ENCODE measurements around the gene HMGCLL1. TPM values are rescaled to one million over a fixed set of nuclear protein-coding genes. Genes with fewer than 3 reads are reported as not detected.

The HMGCLL1 gene
- total RNA-seq, 1 donor from 2014 or later, result 0.75 TPM

DNA sequence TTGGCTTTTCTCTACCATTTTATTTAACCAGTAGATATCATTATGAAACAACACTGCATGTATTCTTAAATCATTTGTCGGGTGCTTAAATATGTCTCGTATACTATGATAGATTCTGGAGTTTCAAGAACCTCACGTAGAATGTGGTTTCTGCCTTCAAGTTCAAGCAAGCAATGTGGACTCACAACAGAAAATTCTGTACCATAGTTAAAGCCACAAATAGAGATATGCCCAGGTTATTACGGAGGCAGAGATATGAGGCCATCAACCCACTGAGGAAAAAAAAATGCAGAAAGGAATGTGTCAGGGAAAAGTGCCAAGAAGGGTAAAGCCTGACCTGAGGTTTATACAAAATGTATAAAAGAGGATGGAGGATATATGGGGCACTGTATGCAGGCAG, 141.9 kb downstream of the HMGCLL1 start:
- Mint-ChIP-seq H3K4me3 (no peak overlapping the region), H3K36me3 (ENCODE audit: low read depth) (no peaks in the 10 kb centered on the region), H3K27ac (ENCODE audit: unreplicated experiment) (no peak overlapping the region), H3K27me3 (ENCODE audit: low read depth) (no peaks in the 10 kb centered on the region), H3K4me1 (no peaks in the 10 kb centered on the region), H3K9me3 (no peaks in the 10 kb centered on the region)
- TF ChIP-seq, protein P1, sequence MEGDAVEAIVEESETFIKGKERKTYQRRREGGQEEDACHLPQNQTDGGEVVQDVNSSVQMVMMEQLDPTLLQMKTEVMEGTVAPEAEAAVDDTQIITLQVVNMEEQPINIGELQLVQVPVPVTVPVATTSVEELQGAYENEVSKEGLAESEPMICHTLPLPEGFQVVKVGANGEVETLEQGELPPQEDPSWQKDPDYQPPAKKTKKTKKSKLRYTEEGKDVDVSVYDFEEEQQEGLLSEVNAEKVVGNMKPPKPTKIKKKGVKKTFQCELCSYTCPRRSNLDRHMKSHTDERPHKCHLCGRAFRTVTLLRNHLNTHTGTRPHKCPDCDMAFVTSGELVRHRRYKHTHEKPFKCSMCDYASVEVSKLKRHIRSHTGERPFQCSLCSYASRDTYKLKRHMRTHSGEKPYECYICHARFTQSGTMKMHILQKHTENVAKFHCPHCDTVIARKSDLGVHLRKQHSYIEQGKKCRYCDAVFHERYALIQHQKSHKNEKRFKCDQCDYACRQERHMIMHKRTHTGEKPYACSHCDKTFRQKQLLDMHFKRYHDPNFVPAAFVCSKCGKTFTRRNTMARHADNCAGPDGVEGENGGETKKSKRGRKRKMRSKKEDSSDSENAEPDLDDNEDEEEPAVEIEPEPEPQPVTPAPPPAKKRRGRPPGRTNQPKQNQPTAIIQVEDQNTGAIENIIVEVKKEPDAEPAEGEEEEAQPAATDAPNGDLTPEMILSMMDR (conservative IDR thresholded peaks at IDR 0.05), result no peak
- DNase-seq (ENCODE audit: low read depth, low spot score), result no peak

DNA sequence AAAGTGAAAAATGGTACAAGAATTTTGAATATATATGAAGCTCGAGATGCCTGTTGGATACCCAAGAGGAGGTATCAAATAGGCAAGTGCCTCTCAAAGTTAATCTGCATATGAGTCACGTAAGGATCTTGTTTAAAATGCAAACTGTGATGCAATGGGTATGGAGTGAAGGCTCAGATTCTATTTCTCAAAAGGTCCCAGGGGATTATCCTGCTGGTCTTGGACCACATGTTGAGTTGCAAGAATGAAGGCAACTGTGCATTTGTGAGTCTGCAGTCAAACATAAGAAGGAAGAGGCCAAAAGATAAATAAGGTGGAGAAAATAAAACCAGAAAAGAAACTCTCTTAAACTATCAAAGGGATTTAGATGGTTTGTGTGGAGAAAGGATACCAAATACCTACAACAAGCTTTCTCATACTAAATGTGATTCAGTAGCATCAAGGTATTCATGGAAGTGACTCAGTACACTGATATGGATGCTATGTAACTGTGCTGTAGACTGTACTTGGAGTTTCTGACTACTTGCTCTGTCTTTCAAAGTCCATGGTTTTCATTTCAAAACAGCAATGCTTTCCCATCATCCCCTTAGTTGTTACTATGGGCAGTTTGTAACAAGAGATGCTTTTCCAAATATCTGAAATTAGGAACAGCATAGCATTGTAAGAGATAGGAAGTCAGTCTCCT, 145.4 kb downstream of the HMGCLL1 start:
- no peaks in the 10 kb centered on the region for H3K9me3 Mint-ChIP-seq
- H3K4me1 Mint-ChIP-seq, result no peaks in the 10 kb centered on the region
- no peak overlapping the region for H3K27ac Mint-ChIP-seq (ENCODE audit: unreplicated experiment)
- H3K36me3 Mint-ChIP-seq (ENCODE audit: low read depth), result no peaks in the 10 kb centered on the region
- no peak overlapping the region for H3K4me3 Mint-ChIP-seq
- H3K27me3 Mint-ChIP-seq (ENCODE audit: low read depth), result no peaks in the 10 kb centered on the region
- no peak for DNase-seq (ENCODE audit: low read depth, low spot score)
- TF ChIP-seq, protein P1 (conservative IDR thresholded peaks at IDR 0.05), result no peak

DNA sequence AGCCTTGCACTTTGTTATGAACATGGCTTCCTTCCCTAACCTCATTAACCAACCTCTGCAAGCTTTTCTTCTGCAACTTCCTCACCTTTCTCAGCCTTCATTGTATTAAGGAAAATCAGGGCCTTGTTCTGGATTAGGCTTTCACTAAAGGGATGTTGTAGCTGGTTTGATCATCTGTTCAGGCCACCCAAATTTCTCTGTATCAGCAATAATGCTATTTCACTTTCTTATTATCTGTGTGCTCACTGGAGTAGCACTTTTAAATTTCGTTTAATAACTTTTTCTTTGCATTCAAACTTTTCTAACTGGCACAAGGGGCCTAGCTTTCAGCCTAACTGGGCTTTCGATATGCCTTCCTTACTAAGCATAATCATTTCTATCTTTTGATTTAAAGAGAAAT, 155.1 kb downstream of the HMGCLL1 start:
- TF ChIP-seq, protein P1 (conservative IDR thresholded peaks at IDR 0.05), result no peak
- no peak overlapping the region for H3K4me3 Mint-ChIP-seq
- H3K27me3 Mint-ChIP-seq (ENCODE audit: low read depth), result no peaks in the 10 kb centered on the region
- H3K36me3 Mint-ChIP-seq (ENCODE audit: low read depth), result no peaks in the 10 kb centered on the region
- H3K4me1 Mint-ChIP-seq, result no peaks in the 10 kb centered on the region
- no peak overlapping the region for H3K27ac Mint-ChIP-seq (ENCODE audit: unreplicated experiment)
- no peaks in the 10 kb centered on the region for H3K9me3 Mint-ChIP-seq
- DNase-seq (ENCODE audit: low read depth, low spot score), result no peak

DNA sequence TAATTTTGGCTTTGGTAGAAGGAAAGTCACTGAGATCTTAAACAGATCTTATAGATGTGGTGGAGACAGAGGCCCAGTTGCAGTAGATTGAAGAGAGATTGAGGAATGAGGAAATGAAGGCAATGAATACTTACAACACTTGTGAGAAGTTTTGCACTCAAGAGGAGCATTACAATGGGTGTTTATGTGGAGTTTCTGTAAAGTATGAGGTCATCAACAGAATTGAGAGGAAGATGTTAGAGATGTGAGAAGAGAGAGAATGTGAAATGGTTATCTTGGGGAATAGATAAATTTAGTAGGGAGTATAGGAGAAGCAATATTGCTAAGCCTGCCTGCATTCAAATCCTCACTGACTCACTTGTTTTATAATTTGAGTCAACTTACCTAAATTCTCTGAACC, 168.3 kb downstream of the HMGCLL1 start:
- Mint-ChIP-seq H3K27ac (ENCODE audit: unreplicated experiment) (no peak overlapping the region), H3K4me1 (no peaks in the 10 kb centered on the region), H3K9me3 (peaks cover 13% of the 10 kb centered on the region), H3K4me3 (no peak overlapping the region), H3K36me3 (ENCODE audit: low read depth) (no peaks in the 10 kb centered on the region), H3K27me3 (ENCODE audit: low read depth) (no peaks in the 10 kb centered on the region)
- DNase-seq (ENCODE audit: low read depth, low spot score), result no peak
- TF ChIP-seq, protein P1 (conservative IDR thresholded peaks at IDR 0.05), result no peak

DNA sequence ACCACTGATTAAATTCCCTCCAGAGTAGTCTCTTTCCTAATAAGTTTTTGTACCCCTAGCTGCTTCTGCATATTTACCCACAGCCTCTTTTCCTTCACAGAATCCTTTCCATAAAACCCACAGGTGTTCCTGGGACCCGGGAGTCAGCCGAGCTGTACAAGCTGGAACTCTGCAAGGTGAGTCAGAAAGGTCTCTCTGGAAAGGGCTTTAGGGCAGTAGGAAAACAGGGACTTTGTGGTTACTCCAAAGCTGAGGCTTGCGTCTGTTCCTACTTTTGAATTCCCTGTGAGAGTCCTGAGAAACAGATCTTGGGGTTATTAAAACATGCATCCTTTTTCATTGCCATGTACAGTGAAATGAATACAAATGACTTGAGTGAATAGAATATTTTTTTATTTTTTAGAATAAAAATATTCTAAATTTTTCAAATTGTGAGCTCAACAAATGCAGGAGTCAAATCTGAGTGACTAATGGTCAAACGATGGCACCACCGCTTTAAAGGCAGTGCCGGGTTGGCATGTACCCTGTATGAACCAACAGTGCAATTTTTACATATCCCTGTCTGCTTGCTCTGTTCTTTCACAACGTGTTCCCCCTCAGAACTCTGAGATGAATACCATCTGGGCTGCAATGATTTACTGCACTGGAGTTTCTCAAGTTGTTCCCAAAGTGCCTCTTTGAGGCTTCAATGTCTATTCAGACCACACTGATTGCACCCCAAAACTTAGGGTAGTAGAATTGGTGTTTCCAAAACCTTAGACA, 173.3 kb downstream of the HMGCLL1 start:
- Mint-ChIP-seq H3K4me1 (no peaks in the 10 kb centered on the region), H3K27ac (ENCODE audit: unreplicated experiment) (no peak overlapping the region), H3K9me3 (no peaks in the 10 kb centered on the region), H3K36me3 (ENCODE audit: low read depth) (no peaks in the 10 kb centered on the region), H3K4me3 (no peak overlapping the region), H3K27me3 (ENCODE audit: low read depth) (no peaks in the 10 kb centered on the region)
- TF ChIP-seq, protein P1 (conservative IDR thresholded peaks at IDR 0.05), result no peak
- DNase-seq (ENCODE audit: low read depth, low spot score), result no peak

All from neural crest cell (in vitro differentiated cells).